ENCODE results near the gene TPST1. TPM values are rescaled to one million over a fixed set of nuclear protein-coding genes. Genes with fewer than 3 reads are reported as not detected.

Gene TPST1
- total and polyA plus RNA-seq, 9 of the 15 experiments (the other 6 are each of a cell fraction or from before 2014, with no cell fraction given): 0.15 to 2.2 (median 0.53) TPM

DNA sequence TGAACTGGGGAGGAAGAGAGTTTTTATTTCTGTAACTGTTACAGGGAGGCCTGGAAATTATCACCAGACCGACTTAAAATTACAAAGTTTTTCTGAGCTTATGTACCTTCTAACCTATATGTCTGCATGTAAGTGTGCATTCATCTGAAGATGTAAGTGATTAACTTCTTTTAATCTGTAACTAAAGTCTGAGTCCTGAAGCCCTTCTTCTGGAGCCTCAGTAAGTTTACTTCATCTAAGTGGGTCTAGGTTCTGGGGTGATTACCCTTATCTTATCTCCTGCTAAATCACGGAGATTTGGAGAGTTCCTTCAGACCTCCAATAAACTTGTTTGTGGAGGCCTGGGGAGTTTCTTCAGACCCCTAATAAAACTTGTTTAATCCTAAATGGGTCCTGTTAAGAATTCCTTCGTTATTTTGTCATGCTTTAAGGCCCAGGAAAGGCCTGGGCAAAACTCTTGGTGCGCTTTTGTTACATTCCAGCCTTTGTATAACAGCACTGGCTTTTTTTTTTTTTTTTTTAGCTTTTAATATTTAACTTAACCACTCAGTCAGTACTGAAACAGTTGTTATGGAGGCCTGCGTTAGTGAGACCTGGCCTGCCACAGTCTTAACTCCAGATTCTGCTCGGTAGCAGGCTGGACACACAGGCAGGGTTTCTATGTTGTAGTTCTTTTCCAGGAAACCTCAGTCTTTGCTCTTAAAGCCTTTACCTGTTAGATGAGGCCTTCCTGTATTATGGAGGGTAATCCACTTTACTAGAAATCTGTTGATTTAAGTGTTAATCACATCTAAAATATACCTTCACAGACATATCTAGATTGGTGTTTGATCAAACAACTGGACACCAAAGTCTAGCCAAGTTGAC is 33.0 kb downstream of the TPST1 start:
- Histone ChIP-seq H3K9me3 (replicated peaks; ENCODE audit: control insufficient read depth, insufficient read depth, low read depth, low read length) (no peaks in the 10 kb centered on the region), H3K9ac (ENCODE audit: insufficient read depth in 1 of 2, low read depth in 2 of 2, low read length in 2 of 2) (no peak overlapping the region), H3K9me1 (ENCODE audit: control insufficient read depth, insufficient read depth, low read length) (no peaks in the 10 kb centered on the region), H3K27me3 (ENCODE audit: control insufficient read depth in 2 of 2, insufficient read depth in 2 of 2, low read length in 2 of 2) (peaks cover 13 to 23% of the 10 kb centered on the region in 2 experiments), H3K79me2 (ENCODE audit: control insufficient read depth, insufficient read depth, low read length) (no peaks in the 10 kb centered on the region), H3K27ac (ENCODE audit: extremely low read depth, low read depth, low read length) (no peak overlapping the region), H2AFZ (ENCODE audit: low read depth, low read length) (no peak overlapping the region), H3K4me1 (replicated peaks in 1 of 2; ENCODE audit: control insufficient read depth in 2 of 2, insufficient read depth in 2 of 2, low read length in 2 of 2) (no peaks in the 10 kb centered on the region), H3K4me2 (ENCODE audit: insufficient read depth, low read length) (no peak overlapping the region), H3K4me3 (no peak overlapping the region), H3K36me3 (ENCODE audit: control insufficient read depth, insufficient read depth, low read length) (no peaks in the 10 kb centered on the region), H4K20me1 (replicated peaks; ENCODE audit: control insufficient read depth, insufficient read depth, low read length) (no peaks in the 10 kb centered on the region)
- 5% methylated on average over 6 of the region's 6 CpGs for WGBS (ENCODE audit: insufficient coverage, low coverage, missing lambda C conversion rate)
- ChIA-PET CTCF (ENCODE audit: low intra/inter-chr PET ratio) (interaction anchor here (0.6 kb wide), 1 partner anchor 9 kb away, joined by 3 read pairs; no protein-coding TSS in a partner anchor), POLR2A (interaction anchor here (1.3 kb wide), 1 partner anchor 26 kb away, joined by 3 read pairs; no protein-coding TSS in a partner anchor)
- TF ChIP-seq, protein P1, sequence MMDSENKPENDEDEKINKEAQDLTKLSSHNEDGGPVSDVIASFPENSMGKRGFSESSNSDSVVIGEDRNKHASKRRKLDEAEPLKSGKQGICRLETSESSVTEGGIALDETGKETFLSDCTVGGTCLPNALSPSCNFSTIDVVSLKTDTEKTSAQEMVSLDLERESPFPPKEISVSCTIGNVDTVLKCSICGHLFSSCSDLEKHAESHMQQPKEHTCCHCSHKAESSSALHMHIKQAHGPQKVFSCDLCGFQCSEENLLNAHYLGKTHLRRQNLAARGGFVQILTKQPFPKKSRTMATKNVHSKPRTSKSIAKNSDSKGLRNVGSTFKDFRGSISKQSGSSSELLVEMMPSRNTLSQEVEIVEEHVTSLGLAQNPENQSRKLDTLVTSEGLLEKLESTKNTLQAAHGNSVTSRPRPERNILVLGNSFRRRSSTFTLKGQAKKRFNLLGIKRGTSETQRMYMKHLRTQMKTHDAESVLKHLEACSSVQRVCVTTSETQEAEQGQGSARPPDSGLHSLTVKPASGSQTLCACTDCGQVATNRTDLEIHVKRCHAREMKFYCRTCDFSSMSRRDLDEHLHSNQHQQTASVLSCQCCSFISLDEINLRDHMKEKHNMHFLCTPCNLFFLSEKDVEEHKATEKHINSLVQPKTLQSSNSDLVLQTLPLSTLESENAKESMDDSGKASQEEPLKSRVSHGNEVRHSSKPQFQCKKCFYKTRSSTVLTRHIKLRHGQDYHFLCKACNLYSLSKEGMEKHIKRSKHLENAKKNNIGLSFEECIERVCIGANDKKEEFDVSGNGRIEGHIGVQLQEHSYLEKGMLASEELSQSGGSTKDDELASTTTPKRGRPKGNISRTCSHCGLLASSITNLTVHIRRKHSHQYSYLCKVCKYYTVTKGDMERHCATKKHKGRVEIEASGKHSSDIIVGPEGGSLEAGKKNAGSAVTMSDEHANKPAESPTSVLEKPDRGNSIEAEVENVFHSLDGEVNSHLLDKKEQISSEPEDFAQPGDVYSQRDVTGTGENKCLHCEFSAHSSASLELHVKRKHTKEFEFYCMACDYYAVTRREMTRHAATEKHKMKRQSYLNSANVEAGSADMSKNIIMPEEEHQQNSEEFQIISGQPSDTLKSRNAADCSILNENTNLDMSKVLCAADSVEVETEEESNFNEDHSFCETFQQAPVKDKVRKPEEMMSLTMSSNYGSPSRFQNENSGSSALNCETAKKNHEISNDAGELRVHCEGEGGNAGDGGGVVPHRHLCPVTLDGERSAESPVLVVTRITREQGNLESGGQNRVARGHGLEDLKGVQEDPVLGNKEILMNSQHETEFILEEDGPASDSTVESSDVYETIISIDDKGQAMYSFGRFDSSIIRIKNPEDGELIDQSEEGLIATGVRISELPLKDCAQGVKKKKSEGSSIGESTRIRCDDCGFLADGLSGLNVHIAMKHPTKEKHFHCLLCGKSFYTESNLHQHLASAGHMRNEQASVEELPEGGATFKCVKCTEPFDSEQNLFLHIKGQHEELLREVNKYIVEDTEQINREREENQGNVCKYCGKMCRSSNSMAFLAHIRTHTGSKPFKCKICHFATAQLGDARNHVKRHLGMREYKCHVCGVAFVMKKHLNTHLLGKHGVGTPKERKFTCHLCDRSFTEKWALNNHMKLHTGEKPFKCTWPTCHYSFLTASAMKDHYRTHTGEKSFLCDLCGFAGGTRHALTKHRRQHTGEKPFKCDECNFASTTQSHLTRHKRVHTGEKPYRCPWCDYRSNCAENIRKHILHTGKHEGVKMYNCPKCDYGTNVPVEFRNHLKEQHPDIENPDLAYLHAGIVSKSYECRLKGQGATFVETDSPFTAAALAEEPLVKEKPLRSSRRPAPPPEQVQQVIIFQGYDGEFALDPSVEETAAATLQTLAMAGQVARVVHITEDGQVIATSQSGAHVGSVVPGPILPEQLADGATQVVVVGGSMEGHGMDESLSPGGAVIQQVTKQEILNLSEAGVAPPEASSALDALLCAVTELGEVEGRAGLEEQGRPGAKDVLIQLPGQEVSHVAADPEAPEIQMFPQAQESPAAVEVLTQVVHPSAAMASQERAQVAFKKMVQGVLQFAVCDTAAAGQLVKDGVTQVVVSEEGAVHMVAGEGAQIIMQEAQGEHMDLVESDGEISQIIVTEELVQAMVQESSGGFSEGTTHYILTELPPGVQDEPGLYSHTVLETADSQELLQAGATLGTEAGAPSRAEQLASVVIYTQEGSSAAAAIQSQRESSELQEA (IDR thresholded peaks at IDR 0.05; ENCODE audit: low read depth): no peak
- TF ChIP-seq SMAD4 (CRISPR knock-in tag; conservative IDR thresholded peaks at IDR 0.05) (no peak), L3MBTL2 (IDR thresholded peaks at IDR 0.05) (no peak), EGR1 (conservative IDR thresholded peaks at IDR 0.05) (no peak), CREBBP (IDR thresholded peaks at IDR 0.05; ENCODE audit: low read depth, low read length) (no peak), RBFOX2 (IDR thresholded peaks at IDR 0.05; ENCODE audit: low read depth, low read length) (no peak)
- no TSS peak for BruUV-seq (replicated peaks)
- DNase-seq (ENCODE audit: extremely low read depth in 1 of 4, low spot score in 3 of 4) (no peak), ATAC-seq (no peak), FAIRE-seq (no peak)
- intact Hi-C loops (cut with micrococcal nuclease) (no loop called here), in situ Hi-C loops (cut with MboI) (no loop called here)

Measured in K562 (cell line).